Subcutaneous adipose tissue (tissue), 4 donors: ENCODE results near the gene DDX28. TPM values are rescaled to one million over a fixed set of nuclear protein-coding genes. Genes with fewer than 3 reads are reported as not detected.

ENCODE experiments used
- small RNA-seq: library from RNA; depleted of rRNA; stranded (forward); fragments of <200 nt; gene quantifications from one replicate; pipeline ENCODE3, GENCODE V24; 2016
- total RNA-seq, 4 donors: library from RNA; depleted of rRNA; stranded (reverse); fragments of >200 nt; gene quantifications; one replicate each; pipeline ENCODE4 v1.1.0, GENCODE V29; 2016
- TF ChIP-seq, protein P1 (sequence below): fragments of 450-650 bp; IDR thresholded peaks from one replicate; pipeline ENCODE4 v1.5.1; 2016; ENCODE audit warnings: low read depth, mild to moderate bottlenecking, control low read depth, antibody characterized with exemption, moderate library complexity

DDX28 gene
- total RNA-seq, 4 donors from 2014 or later = 6.2 to 8.5 (median 7.2) TPM

DNA sequence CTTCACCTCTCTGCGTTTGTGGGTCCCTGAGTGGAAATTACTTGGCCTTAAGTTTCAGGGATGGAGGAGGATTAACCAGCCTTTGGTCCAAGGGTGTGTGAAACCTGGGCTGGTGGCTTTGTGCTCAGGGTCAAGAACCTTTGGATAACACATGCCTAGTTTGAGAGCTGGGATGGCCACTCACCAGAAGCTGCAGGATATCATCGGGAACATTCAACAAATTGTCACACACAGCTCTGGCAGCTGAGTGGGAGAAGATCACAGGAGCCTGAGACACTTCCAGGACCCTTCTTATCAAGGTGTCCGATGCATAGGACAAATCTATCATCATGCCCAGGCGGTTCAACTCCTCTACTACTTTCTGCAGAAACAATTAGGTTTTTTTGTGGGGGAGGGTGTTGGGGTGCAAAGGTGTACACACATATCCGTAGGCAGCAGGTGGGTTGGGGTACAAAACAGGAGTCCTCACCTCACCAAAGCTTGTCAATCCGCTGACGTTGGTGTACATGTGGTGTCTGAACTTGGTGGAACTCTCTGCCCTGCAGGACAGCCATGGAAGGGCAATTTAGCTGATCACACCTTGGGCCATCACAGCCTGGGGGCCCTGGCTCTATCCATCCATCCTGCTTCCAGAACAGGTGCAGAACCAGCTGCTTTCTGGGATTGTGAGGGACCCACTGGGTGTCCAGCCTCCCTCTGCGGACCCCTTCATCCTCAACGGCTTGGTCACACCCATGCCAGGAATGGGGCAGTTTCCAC, 45.4 kb downstream of the DDX28 start:
- TF ChIP-seq, protein P1, sequence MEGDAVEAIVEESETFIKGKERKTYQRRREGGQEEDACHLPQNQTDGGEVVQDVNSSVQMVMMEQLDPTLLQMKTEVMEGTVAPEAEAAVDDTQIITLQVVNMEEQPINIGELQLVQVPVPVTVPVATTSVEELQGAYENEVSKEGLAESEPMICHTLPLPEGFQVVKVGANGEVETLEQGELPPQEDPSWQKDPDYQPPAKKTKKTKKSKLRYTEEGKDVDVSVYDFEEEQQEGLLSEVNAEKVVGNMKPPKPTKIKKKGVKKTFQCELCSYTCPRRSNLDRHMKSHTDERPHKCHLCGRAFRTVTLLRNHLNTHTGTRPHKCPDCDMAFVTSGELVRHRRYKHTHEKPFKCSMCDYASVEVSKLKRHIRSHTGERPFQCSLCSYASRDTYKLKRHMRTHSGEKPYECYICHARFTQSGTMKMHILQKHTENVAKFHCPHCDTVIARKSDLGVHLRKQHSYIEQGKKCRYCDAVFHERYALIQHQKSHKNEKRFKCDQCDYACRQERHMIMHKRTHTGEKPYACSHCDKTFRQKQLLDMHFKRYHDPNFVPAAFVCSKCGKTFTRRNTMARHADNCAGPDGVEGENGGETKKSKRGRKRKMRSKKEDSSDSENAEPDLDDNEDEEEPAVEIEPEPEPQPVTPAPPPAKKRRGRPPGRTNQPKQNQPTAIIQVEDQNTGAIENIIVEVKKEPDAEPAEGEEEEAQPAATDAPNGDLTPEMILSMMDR = no peak

DNA sequence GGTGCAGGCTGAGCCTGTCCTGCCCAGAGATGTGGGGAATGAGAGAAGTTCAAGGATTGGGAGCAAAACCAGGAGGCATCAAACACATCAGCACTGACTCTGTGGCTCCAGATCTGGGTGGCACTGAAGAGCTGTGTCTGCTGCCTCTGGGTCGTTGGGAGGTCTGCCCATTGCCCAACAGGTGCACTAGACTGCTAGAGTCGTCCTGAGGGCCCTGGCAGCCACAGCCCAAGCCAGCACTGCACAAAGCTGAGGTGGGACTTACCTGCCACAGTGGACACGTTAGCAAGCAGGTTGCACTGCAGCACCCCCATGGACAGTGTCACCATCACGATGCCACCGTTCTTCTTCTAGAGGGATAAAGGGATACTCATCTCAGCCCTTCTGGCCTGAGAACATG, 46.0 kb downstream of the DDX28 start:
- TF ChIP-seq, protein P1 = no peak

DNA sequence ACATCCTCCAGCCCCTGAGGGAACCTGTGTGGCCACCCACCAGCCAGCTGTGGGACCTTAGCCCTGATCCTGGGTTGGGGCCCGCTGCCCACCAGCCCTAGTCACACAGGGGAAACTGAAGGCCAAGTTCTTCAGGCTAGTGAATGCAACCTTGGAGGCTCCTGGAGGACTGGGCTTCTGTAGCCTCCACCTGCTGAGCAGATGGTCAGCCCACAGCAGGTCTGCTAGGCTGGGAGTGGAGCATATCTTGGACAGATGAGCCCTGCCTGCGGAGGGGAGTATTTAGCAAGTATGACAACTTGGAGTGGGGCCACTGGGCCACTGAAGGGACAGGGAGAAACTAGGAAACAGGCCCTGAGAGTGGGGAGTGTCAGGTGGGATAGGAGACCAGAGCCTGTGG, 46.8 kb downstream of the DDX28 start:
- TF ChIP-seq, protein P1 = no peak

DNA sequence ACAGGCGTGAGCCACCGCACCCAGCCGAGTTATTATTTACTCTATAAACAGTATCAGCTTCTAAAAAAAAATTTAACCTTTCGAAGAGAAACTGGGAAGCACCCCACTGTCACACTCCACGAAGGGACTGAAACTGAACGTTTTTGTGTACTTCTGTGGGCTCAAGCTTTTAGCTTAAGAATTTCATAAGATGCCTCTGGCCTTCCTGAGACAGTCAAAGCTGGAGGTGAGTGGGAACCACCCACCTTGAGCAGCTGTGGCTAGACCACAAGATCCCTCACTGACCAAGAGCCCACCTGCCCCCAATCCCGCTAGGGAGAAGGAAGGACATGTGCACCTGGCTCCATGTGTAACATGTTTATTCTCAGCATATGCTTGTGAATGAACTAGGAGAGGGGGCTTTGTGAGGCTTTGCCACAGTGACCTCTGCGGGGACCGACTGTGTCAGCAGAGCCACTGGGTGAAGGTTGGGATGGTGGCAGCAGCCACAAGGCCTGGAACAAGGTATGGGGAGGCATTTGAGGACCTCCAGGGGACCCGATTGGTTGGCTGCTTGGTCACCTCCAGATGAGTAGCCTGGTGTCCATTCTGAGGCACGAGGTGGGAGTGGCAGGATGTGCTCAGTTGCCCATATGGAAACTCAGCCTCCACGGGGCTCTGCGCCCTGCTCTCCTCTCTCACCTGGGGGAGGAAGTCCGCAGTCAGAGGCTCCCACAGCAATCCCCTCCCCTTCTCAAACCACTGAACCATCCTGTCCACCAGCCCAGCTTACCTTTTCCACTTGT, 47.5 kb downstream of the DDX28 start:
- TF ChIP-seq, protein P1 = no peak

DNA sequence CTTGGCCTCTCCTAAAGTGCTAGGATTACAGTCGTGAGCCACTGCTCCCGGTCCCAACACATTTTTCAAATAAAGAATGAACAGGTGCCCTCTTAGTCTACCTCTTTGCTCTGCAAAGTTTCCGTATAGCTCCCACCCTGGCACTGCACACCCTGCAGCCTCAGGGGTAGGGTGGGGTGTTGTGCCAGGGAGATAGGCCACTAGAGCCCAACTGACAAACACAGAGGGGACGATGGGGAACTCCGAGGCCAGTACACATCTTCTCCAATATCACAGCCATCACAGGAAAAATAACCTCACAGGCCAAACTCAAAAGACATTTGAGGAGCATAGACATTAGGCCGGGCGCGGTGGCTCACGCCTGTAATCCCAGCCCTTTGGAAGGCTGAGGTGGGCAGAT, 51.9 kb downstream of the DDX28 start:
- TF ChIP-seq, protein P1 = no peak

Small RNAs within 50 kb of the gene (small RNA-seq; reads per million reads assigned to genes)
- not detected for gene RNU6-359P

Other genes with a start within 250 kb of the DDX28 start
- gene RANBP10, start 216.7 kb downstream of the DDX28 start, total RNA-seq = 10 to 100 TPM in 1 of 4 donors, 1 to 10 TPM in 3; 8.1 to 11.7 (median 9.3) TPM
- 1 to 10 TPM in 2 of 4 donors, under 1 TPM in 1, not detected in 1; 0.88 to 1.5 (median 1.0) TPM for gene TSNAXIP1, start 216.3 kb downstream of the DDX28 start, total RNA-seq
- gene THAP11, start 180.9 kb downstream of the DDX28 start, total RNA-seq = 10 to 100 TPM; 21.2 to 36.9 (median 34.0) TPM
- 10 to 100 TPM; 56.5 to 98.2 (median 75.4) TPM for gene NUTF2, start 176.3 kb downstream of the DDX28 start, total RNA-seq
- gene CENPT, start 175.5 kb downstream of the DDX28 start, total RNA-seq = 10 to 100 TPM; 22.8 to 48.0 (median 30.8) TPM
- 10 to 100 TPM; 21.0 to 47.5 (median 28.3) TPM for gene EDC4, start 150.2 kb downstream of the DDX28 start, total RNA-seq
- gene NRN1L, start 138.3 kb downstream of the DDX28 start, total RNA-seq = 1 to 10 TPM in 3 of 4 donors, not detected in 1; 1.3 to 7.2 (median 2.5) TPM
- gene PSKH1, start 130.0 kb downstream of the DDX28 start, total RNA-seq = 10 to 100 TPM in 2 of 4 donors, 1 to 10 TPM in 2; 7.0 to 28.4 (median 10.9) TPM
- gene CTRL, start 91.4 kb downstream of the DDX28 start, total RNA-seq = 1 to 10 TPM in 1 of 4 donors, under 1 TPM in 2, not detected in 1; 0.85 to 4.1 (median 0.88) TPM
- 10 to 100 TPM; 10.3 to 45.8 (median 39.9) TPM for gene PSMB10, start 86.4 kb downstream of the DDX28 start, total RNA-seq
- 10 to 100 TPM in 2 of 4 donors, 1 to 10 TPM in 2; 7.9 to 16.2 (median 10.5) TPM for gene LCAT, start 79.1 kb downstream of the DDX28 start, total RNA-seq
- gene SLC12A4, start 54.6 kb downstream of the DDX28 start, total RNA-seq = 10 to 100 TPM; 36.2 to 77.2 (median 36.9) TPM
- gene DPEP3, start 42.7 kb downstream of the DDX28 start, total RNA-seq = under 1 TPM in 1 of 4 donors, not detected in 3; 0.22 TPM
- 10 to 100 TPM in 1 of 4 donors, 1 to 10 TPM in 2, under 1 TPM in 1; 0.98 to 28.7 (median 9.5) TPM for gene DPEP2, start 23.7 kb downstream of the DDX28 start, total RNA-seq
- gene DPEP2NB, start 7.3 kb downstream of the DDX28 start, total RNA-seq = not detected
- gene DUS2, start 52 bp upstream of the DDX28 start, total RNA-seq = 10 to 100 TPM in 2 of 4 donors, 1 to 10 TPM in 2; 6.4 to 19.8 (median 9.8) TPM
- 10 to 100 TPM; 39.9 to 47.6 (median 45.5) TPM for gene NFATC3, start 62.1 kb upstream of the DDX28 start, total RNA-seq
- gene ESRP2, start 212.9 kb upstream of the DDX28 start, total RNA-seq = 1 to 10 TPM in 1 of 4 donors, under 1 TPM in 3; 0.17 to 1.1 (median 0.27) TPM
- gene PLA2G15, start 222.1 kb upstream of the DDX28 start, total RNA-seq = 10 to 100 TPM; 16.3 to 62.4 (median 36.0) TPM
- gene SLC7A6, start 241.3 kb upstream of the DDX28 start, total RNA-seq = 100 to 1,000 TPM in 3 of 4 donors, 10 to 100 TPM in 1; 87.4 to 494 (median 177) TPM